ENCODE measurements around the gene ESRRB. TPM values are rescaled to one million over a fixed set of nuclear protein-coding genes. Genes with fewer than 3 reads are reported as not detected.

The ESRRB gene
- total RNA-seq, 1 experiment from 2014 or later: 1.6 TPM

DNA sequence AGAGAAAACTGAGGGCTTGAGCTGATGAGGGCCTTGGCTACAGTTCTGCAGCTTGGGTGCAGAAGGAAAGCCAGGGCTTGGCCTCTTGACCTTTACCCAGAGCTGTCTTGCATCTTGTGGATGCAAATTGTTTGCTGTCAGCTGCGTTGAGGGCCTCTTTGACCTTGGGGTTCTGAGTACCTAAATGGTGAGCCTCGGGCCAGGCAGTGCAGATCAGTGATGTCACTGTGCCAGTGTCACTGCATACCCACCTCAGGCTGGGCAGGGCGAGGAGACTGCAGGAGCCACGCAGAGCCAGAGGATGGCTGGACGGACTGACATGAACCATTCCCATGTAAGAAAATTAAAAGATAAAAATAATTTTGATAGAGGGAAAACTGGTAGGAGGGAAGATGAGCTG, 18.6 kb downstream of the ESRRB start:
- TF ChIP-seq ZNF232 (CRISPR knock-in tag; IDR thresholded peaks at IDR 0.05) (no peak), ZNF423 (CRISPR knock-in tag; IDR thresholded peaks at IDR 0.05) (no peak), ZNF317 (CRISPR knock-in tag; IDR thresholded peaks at IDR 0.05; ENCODE audit: borderline replicate concordance, low read depth) (no peak), CREM (CRISPR knock-in tag; IDR thresholded peaks at IDR 0.05) (no peak), ZNF671 (CRISPR knock-in tag; IDR thresholded peaks at IDR 0.05) (no peak), TEAD1 (CRISPR knock-in tag; IDR thresholded peaks at IDR 0.05) (no peak), TP53 (CRISPR knock-in tag; IDR thresholded peaks at IDR 0.05) (no peak), NFATC4 (CRISPR knock-in tag; IDR thresholded peaks at IDR 0.05) (no peak), ELF4 (CRISPR knock-in tag; IDR thresholded peaks at IDR 0.05; ENCODE audit: low read depth) (no peak), NR1H2 (CRISPR knock-in tag; IDR thresholded peaks at IDR 0.05) (no peak), ZNF121 (CRISPR knock-in tag; IDR thresholded peaks at IDR 0.05) (no peak), TEAD4 (CRISPR knock-in tag; IDR thresholded peaks at IDR 0.05) (no peak), GRHL2 (CRISPR knock-in tag; IDR thresholded peaks at IDR 0.05; ENCODE audit: insufficient replicate concordance, severe bottlenecking) (no peak)
- TF ChIP-seq, protein P1, sequence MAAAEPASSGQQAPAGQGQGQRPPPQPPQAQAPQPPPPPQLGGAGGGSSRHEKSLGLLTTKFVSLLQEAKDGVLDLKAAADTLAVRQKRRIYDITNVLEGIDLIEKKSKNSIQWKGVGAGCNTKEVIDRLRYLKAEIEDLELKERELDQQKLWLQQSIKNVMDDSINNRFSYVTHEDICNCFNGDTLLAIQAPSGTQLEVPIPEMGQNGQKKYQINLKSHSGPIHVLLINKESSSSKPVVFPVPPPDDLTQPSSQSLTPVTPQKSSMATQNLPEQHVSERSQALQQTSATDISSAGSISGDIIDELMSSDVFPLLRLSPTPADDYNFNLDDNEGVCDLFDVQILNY (CRISPR knock-in tag; IDR thresholded peaks at IDR 0.05): no peak
- TF ChIP-seq, protein P2, sequence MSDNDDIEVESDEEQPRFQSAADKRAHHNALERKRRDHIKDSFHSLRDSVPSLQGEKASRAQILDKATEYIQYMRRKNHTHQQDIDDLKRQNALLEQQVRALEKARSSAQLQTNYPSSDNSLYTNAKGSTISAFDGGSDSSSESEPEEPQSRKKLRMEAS (CRISPR knock-in tag; IDR thresholded peaks at IDR 0.05): no peak
- TF ChIP-seq, protein P3, sequence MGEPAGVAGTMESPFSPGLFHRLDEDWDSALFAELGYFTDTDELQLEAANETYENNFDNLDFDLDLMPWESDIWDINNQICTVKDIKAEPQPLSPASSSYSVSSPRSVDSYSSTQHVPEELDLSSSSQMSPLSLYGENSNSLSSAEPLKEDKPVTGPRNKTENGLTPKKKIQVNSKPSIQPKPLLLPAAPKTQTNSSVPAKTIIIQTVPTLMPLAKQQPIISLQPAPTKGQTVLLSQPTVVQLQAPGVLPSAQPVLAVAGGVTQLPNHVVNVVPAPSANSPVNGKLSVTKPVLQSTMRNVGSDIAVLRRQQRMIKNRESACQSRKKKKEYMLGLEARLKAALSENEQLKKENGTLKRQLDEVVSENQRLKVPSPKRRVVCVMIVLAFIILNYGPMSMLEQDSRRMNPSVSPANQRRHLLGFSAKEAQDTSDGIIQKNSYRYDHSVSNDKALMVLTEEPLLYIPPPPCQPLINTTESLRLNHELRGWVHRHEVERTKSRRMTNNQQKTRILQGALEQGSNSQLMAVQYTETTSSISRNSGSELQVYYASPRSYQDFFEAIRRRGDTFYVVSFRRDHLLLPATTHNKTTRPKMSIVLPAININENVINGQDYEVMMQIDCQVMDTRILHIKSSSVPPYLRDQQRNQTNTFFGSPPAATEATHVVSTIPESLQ (CRISPR knock-in tag; IDR thresholded peaks at IDR 0.05): no peak
- TF ChIP-seq, protein P4, sequence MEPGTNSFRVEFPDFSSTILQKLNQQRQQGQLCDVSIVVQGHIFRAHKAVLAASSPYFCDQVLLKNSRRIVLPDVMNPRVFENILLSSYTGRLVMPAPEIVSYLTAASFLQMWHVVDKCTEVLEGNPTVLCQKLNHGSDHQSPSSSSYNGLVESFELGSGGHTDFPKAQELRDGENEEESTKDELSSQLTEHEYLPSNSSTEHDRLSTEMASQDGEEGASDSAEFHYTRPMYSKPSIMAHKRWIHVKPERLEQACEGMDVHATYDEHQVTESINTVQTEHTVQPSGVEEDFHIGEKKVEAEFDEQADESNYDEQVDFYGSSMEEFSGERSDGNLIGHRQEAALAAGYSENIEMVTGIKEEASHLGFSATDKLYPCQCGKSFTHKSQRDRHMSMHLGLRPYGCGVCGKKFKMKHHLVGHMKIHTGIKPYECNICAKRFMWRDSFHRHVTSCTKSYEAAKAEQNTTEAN (CRISPR knock-in tag; IDR thresholded peaks at IDR 0.05): no peak
- TF ChIP-seq, protein P5, sequence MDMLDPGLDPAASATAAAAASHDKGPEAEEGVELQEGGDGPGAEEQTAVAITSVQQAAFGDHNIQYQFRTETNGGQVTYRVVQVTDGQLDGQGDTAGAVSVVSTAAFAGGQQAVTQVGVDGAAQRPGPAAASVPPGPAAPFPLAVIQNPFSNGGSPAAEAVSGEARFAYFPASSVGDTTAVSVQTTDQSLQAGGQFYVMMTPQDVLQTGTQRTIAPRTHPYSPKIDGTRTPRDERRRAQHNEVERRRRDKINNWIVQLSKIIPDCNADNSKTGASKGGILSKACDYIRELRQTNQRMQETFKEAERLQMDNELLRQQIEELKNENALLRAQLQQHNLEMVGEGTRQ (CRISPR knock-in tag; IDR thresholded peaks at IDR 0.05): no peak
- TF ChIP-seq, protein P6, sequence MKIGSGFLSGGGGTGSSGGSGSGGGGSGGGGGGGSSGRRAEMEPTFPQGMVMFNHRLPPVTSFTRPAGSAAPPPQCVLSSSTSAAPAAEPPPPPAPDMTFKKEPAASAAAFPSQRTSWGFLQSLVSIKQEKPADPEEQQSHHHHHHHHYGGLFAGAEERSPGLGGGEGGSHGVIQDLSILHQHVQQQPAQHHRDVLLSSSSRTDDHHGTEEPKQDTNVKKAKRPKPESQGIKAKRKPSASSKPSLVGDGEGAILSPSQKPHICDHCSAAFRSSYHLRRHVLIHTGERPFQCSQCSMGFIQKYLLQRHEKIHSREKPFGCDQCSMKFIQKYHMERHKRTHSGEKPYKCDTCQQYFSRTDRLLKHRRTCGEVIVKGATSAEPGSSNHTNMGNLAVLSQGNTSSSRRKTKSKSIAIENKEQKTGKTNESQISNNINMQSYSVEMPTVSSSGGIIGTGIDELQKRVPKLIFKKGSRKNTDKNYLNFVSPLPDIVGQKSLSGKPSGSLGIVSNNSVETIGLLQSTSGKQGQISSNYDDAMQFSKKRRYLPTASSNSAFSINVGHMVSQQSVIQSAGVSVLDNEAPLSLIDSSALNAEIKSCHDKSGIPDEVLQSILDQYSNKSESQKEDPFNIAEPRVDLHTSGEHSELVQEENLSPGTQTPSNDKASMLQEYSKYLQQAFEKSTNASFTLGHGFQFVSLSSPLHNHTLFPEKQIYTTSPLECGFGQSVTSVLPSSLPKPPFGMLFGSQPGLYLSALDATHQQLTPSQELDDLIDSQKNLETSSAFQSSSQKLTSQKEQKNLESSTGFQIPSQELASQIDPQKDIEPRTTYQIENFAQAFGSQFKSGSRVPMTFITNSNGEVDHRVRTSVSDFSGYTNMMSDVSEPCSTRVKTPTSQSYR (CRISPR knock-in tag; IDR thresholded peaks at IDR 0.05): no peak
- POLR2A ChIA-PET: no interaction called here
- ATAC-seq (no peak), DNase-seq (ENCODE audit: low spot score) (no peak)
- no peaks in the 10 kb centered on the region for H3K36me3 Mint-ChIP-seq
- CTCF ChIA-PET: interaction anchor here (0.7 kb wide), 1 partner anchor 10 kb away, joined by 3 read pairs; no protein-coding TSS in a partner anchor
- no peaks in the 10 kb centered on the region for H3K27me3 Mint-ChIP-seq (ENCODE audit: low read depth)
- H3K4me1 Mint-ChIP-seq: no peaks in the 10 kb centered on the region
- H3K27ac Mint-ChIP-seq: no peak overlapping the region
- no peak overlapping the region for H3K4me3 Mint-ChIP-seq
- no peaks in the 10 kb centered on the region for H3K9me3 Mint-ChIP-seq

DNA sequence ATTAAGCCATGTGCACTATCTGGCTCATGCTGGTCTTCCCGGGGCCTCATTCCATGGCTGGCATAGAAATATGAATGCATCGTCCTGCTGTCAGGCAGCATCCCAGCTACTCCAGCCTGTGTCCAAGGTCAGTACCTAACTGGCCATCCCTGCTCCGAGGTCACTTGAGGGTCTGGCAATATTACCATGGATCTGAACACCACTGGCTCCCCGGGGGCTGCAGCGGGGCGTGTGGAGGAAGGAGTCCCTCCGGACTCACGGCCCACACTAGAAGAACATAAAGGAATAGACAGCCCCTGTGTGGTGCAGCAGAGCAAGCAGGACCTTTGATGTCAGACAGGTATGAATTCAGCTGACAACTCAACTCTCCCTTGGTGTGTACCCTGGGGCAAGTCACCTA, 19.2 kb downstream of the ESRRB start:
- no peaks in the 10 kb centered on the region for H3K4me1 Mint-ChIP-seq
- H3K4me3 Mint-ChIP-seq: no peak overlapping the region
- no peak overlapping the region for H3K27ac Mint-ChIP-seq
- ChIA-PET POLR2A (no interaction called here), CTCF (interaction anchor here (0.6 to 0.7 kb wide), 2 partner anchors 10 to 19 kb away, joined by 3 to 4 read pairs; partner anchors contain the start of gene ESRRB)
- no peaks in the 10 kb centered on the region for H3K27me3 Mint-ChIP-seq (ENCODE audit: low read depth)
- DNase-seq (ENCODE audit: low spot score): no peak
- ATAC-seq: no peak
- no peaks in the 10 kb centered on the region for H3K9me3 Mint-ChIP-seq
- H3K36me3 Mint-ChIP-seq: no peaks in the 10 kb centered on the region
- TF ChIP-seq ELF4 (CRISPR knock-in tag; IDR thresholded peaks at IDR 0.05; ENCODE audit: low read depth) (no peak), ZNF232 (CRISPR knock-in tag; IDR thresholded peaks at IDR 0.05) (no peak), ATF1 (CRISPR knock-in tag; IDR thresholded peaks at IDR 0.05) (no peak), KAT7 (CRISPR knock-in tag; IDR thresholded peaks at IDR 0.05; ENCODE audit: borderline replicate concordance) (no peak), TP53 (CRISPR knock-in tag; IDR thresholded peaks at IDR 0.05) (no peak)
- TF ChIP-seq, protein P7, sequence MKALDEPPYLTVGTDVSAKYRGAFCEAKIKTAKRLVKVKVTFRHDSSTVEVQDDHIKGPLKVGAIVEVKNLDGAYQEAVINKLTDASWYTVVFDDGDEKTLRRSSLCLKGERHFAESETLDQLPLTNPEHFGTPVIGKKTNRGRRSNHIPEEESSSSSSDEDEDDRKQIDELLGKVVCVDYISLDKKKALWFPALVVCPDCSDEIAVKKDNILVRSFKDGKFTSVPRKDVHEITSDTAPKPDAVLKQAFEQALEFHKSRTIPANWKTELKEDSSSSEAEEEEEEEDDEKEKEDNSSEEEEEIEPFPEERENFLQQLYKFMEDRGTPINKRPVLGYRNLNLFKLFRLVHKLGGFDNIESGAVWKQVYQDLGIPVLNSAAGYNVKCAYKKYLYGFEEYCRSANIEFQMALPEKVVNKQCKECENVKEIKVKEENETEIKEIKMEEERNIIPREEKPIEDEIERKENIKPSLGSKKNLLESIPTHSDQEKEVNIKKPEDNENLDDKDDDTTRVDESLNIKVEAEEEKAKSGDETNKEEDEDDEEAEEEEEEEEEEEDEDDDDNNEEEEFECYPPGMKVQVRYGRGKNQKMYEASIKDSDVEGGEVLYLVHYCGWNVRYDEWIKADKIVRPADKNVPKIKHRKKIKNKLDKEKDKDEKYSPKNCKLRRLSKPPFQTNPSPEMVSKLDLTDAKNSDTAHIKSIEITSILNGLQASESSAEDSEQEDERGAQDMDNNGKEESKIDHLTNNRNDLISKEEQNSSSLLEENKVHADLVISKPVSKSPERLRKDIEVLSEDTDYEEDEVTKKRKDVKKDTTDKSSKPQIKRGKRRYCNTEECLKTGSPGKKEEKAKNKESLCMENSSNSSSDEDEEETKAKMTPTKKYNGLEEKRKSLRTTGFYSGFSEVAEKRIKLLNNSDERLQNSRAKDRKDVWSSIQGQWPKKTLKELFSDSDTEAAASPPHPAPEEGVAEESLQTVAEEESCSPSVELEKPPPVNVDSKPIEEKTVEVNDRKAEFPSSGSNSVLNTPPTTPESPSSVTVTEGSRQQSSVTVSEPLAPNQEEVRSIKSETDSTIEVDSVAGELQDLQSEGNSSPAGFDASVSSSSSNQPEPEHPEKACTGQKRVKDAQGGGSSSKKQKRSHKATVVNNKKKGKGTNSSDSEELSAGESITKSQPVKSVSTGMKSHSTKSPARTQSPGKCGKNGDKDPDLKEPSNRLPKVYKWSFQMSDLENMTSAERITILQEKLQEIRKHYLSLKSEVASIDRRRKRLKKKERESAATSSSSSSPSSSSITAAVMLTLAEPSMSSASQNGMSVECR (CRISPR knock-in tag; IDR thresholded peaks at IDR 0.05; ENCODE audit: borderline replicate concordance): no peak

All from WTC11 (cell line).